HG02588 (cell line): Measurements from ENCODE around the gene CDIPT.

Source experiments
- ATAC-seq: cut with Tn5 transposase; IDR thresholded peaks from one replicate; pipeline ENCODE4 v1.9.1; 2021; ENCODE audit warnings: mild to moderate bottlenecking, moderate library complexity; ENCODE audit not compliant: unreplicated experiment

Gene CDIPT

GRCh38 chr16:29812754-29813643 lies 50.0 kb downstream of the CDIPT start:
- no peak for ATAC-seq

GRCh38 chr16:29811896-29812665 lies 50.9 kb downstream of the CDIPT start, which contains the start of gene PRRT2:
PRRT2 (plus strand) TSS chr16:29812193; CDS start chr16:29813055, 862 bp downstream.
- ATAC-seq: no peak

- peak; percentile 34 for ATAC-seq
Observed at GRCh38 chr16:29811170-29811895, 51.7 kb downstream of the CDIPT start.

- ATAC-seq: no peak
Observed at GRCh38 chr16:29810699-29811169, 52.3 kb downstream of the CDIPT start.

GRCh38 chr16:29809850-29810698 lies 53.0 kb downstream of the CDIPT start:
- ATAC-seq: no peak

GRCh38 chr16:29809031-29809747 lies 53.8 kb downstream of the CDIPT start:
- ATAC-seq: no peak
